CMK (cell line): ENCODE results near the gene TCP11L1.
"Not testable (repeated sequence)": the region's sequence is repeated elsewhere in the genome, so short reads cannot be mapped to it uniquely, and the experiment has no call there.

Experiments
- DNase-seq: peaks from one replicate; pipeline ENCODE4 v3.0.0-alpha.2; 2010; ENCODE audit warnings: low read depth

TCP11L1 gene

GRCh38 chr11:33067294-33067693 lies 27.9 kb downstream of the TCP11L1 start:
- no peak for DNase-seq

DNA sequence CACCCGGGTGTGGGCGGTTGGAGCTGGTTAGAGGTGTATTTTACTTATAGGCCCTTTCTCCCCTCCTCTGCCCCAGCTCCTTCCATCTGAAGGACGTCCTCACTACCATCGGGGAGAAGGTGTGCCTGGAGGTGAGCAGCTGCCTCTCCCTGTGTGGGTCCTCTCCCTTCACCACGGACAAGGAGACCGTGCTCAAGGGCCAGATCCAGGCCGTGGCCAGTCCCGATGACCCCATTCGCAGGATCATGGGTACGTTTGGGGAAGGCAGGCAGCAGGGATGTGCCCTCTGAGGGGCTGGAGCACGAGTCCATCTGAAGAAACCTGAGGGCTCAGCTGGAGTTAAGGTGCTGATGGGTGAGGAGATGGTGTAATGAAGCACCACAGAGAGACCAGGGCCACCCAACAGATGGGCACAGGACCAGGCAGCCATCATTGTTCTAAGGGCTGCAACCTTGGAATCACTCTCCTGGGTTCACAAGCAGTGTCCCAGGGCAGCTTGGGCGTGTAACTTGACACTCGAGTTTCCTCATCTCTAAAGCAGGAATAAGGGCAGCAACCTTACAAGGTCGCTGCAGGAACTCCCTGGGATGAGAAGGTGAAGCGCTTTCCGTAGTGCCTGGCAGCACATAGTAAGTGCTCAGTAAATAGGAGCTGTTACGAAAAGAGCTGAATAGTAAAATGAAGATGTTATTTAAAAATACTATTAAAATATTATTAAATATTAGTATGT lies 29.4 kb downstream of the TCP11L1 start:
- no peak for DNase-seq

GRCh38 chr11:33072465-33072864 lies 33.1 kb downstream of the TCP11L1 start:
- no peak for DNase-seq

DNA sequence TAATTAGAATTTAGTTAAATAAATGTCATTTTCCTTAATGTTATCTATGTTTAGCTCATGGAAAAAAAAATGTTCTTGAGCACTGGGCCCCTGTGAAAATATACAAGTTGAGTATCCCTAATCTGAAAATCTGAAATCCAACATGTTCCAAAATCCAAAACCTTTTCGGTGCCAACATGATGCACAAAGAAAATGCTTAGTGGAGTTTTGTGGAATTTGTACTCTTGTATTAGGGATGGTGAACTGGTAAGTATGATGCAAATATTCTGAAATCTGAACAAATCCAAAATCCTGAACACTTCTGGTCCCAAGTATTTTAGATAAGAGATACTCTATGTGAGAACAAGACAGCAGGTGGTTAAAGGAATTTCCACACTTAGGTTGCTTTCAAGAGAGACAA lies 44.5 kb downstream of the TCP11L1 start:
- DNase-seq: no peak

DNA sequence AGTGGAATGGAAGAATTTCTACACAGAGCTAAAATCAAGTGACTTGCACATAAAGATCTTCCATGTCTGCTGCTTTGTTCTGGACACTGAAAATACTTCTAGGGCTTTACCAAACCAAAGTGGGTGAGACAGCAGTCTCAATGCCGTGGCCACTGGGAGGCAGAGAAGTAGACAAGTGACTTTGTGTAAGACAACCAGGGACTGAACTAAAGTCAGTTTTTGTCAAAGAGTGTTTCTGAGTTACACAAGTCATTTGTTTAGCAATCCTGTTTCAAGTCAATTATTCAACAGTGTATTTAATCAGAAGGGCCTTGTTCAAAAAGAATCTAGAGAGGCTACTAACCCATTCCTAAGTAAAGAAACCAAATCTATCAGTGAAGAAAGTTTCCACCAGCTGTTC lies 46.6 kb downstream of the TCP11L1 start:
- no peak for DNase-seq

GRCh38 chr11:33089776-33090175 lies 50.4 kb downstream of the TCP11L1 start:
- DNase-seq: no peak

DNA sequence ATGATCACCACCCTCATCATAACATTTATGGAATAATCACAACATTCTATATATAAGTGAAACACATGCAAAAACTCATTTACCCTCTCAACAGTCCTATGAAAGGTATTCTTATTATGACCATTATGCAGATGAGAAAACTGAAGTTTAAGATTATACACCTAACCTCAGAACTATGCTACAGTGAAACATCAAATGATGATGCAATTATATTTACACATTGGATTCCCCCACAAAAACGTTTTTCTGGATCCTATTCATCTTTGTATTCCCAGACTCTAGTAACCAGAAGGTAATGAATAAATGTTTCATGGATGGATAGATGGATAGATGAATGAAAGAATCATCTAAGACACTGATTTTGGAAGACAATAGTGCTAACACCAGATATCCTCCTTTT lies 54.8 kb downstream of the TCP11L1 start:
- no peak for DNase-seq

DNA sequence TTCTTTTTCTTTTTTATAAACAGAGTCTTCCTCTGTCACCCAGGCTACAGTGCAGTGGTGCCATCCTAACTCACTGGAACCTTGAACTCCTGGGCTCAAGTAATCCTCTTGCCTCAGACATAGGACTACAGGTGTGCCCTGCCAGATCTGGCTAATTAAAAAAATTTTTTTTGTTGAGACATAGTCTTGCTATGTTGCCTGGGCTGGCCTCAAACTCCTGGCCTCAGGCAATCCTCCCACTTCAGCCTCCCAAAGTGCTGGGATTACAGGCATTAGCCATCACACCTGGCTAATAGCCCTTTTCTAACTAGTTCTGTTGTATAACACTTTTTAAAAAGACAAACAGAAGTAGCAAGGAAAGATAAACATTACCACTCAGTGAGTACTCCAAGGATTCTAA lies 64.5 kb downstream of the TCP11L1 start:
- no peak for DNase-seq

DNA sequence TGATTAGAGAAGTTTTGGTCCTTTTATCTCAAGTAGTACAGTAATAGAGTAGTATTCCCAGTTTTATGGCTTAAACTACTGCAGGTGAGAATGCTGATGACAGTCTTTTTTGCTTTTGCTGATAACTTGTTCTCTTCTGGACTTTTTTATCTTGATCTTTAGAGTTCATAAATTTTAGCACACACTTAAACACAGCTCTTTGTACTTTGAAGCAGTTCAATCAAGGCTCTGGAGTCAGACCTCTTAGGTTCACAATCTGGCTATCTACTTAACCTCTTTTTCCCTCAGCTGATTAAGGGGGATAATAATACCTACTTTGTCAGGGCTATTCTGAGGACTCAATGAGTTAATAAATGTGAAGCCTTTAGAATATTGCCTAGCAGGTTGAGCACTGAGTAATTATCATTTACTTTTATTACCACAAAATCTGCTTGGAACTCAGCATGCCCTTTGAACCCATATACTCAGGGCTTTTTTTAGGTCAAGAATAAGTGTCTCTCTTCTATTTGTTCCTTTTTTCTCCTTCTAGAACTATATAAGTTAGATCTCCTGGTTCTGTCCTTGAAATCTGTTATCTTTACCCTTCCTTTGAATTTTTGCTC lies 70.0 kb downstream of the TCP11L1 start:
- DNase-seq: no peak

DNA sequence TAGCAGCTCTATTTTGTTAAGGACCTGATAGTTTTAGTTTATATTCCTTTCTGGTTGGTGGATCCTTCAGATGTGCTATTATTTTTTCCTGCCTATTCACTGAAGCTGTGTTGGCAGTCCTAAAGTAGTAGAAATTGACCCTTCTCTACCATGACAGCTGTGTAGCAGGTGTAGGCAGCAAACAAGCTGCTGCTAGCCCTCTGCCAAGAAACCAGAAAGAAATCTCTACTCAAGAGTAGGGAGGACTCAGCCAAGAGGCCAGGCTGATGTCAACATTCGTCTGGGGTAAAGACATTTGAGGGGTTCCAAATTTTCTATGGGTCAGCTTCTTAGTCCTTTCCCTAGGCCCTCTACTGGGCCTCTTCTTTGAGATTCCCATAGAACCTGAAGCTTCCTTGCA lies 70.7 kb downstream of the TCP11L1 start:
- no peak for DNase-seq

- DNase-seq: no peak
Measured at GRCh38 chr11:33116535-33116934, 77.2 kb downstream of the TCP11L1 start.

DNA sequence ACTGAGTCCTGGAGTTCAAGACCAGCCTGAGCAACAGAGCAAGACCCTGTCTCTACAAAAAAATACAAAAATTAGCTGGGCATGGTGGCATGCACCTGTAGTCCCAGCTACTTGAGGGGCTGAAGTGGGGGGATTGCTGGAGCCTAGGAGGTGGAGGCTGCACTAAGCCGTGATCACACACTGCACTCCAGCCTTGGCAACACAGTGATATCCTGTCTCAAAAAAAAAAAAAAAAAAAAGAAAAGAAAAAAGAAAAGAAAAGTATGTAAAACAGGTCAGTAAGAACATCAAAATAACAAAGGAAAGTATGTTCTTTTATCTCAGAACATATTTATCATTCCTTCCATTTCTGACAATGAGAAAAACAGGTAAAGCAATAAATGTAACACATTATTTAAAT lies 83.3 kb downstream of the TCP11L1 start:
- DNase-seq: not testable (repeated sequence)
